ENCODE results near the gene MICAL3.

GRCh38 chr22:17990942-17991341, 33.4 kb downstream of the MICAL3 start:
- TF ChIP-seq TAF1 (IDR thresholded peaks at IDR 0.05; ENCODE audit: borderline replicate concordance, insufficient read depth, low read length) = no peak
- no peak for TF ChIP-seq FOXP2 (optimal IDR thresholded peaks at IDR 0.05; ENCODE audit: borderline replicate concordance, extremely low read depth, extremely low read length, insufficient read depth)
- TF ChIP-seq POLR2AphosphoS5 (IDR thresholded peaks at IDR 0.05; ENCODE audit: low read depth, low read length) = no peak
- TF ChIP-seq REST (IDR thresholded peaks at IDR 0.05; ENCODE audit: insufficient read depth in 1 of 2, low read depth in 2 of 2, low read length in 2 of 2) = no peak

Measured in PFSK-1 (cell line).